IPS-20b (cell line): Measurements from ENCODE around the gene BTBD1.

Experiments
- H3K27ac ChIP-seq: one replicate; pipeline ENCODE4 v1.5.1; 2013; ENCODE audit warnings: low read length
- H3K27me3 ChIP-seq: 2 replicates; pipeline ENCODE4 v1.6.1; 2013; ENCODE audit warnings: mild to moderate bottlenecking, low read length, inconsistent platforms; ENCODE audit not compliant: insufficient read depth
- H3K36me3 ChIP-seq: 2 replicates; pipeline ENCODE4 v1.6.1; 2013; ENCODE audit warnings: low read depth, mild to moderate bottlenecking, inconsistent platforms, low read length, moderate library complexity; ENCODE audit not compliant: insufficient read depth
- H3K4me1 ChIP-seq: 2 replicates; pipeline ENCODE4 v1.6.1; 2013; ENCODE audit warnings: mild to moderate bottlenecking, control low read depth, inconsistent platforms, low read length, moderate library complexity; ENCODE audit not compliant: insufficient read depth
- H3K4me3 ChIP-seq: 2 replicates; pipeline ENCODE4 v1.5.1; 2013; ENCODE audit warnings: mild to moderate bottlenecking, low read length, inconsistent platforms
- H3K9ac ChIP-seq: 2 replicates; pipeline ENCODE4 v1.6.1; 2013; ENCODE audit warnings: low read depth, mild to moderate bottlenecking, inconsistent platforms, low read length, moderate library complexity
- H3K9me3 ChIP-seq: 2 replicates; pipeline ENCODE4 v1.6.1; 2013; ENCODE audit warnings: mild to moderate bottlenecking, low read depth, low read length, inconsistent platforms; ENCODE audit not compliant: insufficient read depth

BTBD1 gene

GRCh38 chr15:83066734-83067637, at the start of gene BTBD1:
TSS of gene BTBD1 (minus strand) at chr15:83067252. CDS start at chr15:83067151, 101 bp downstream.
- Histone ChIP-seq H3K36me3 (peaks cover 6% of the 10 kb centered on the region; the same call in 1 of the 2 replicates), H3K9me3 (peaks cover 5% of the 10 kb centered on the region; the same call in 1 of the 2 replicates), H3K9ac (peak within 1 kb of the TSS; percentile 89), H3K27me3 (no peaks in the 10 kb centered on the region), H3K27ac (peak within 1 kb of the TSS; percentile 13), H3K4me3 (peak within 1 kb of the TSS; percentile 85), H3K4me1 (peaks cover 22% of the 10 kb centered on the region; the same call in 1 of the 2 replicates)

GRCh38 chr15:83115831-83116565, 48.9 kb upstream of the BTBD1 start:
- Histone ChIP-seq H3K36me3 (no peaks in the 10 kb centered on the region), H3K4me3 (no peak overlapping the region), H3K4me1 (no peaks in the 10 kb centered on the region), H3K9me3 (no peaks in the 10 kb centered on the region; the same call in 1 of the 2 replicates), H3K27ac (no peak overlapping the region), H3K27me3 (no peaks in the 10 kb centered on the region), H3K9ac (no peak overlapping the region)

- H3K4me1 ChIP-seq, result no peaks in the 10 kb centered on the region
- H3K27me3 ChIP-seq, result peaks cover 1% of the 10 kb centered on the region
- no peak overlapping the region for H3K27ac ChIP-seq
- no peak overlapping the region for H3K9ac ChIP-seq
- H3K36me3 ChIP-seq, result no peaks in the 10 kb centered on the region
- H3K4me3 ChIP-seq, result no peak overlapping the region
- H3K9me3 ChIP-seq, result no peaks in the 10 kb centered on the region; the same call in 1 of the 2 replicates
These were observed 48.4 kb upstream of the BTBD1 start for GRCh38 chr15:83115410-83115809.

GRCh38 chr15:83114856-83115255, 47.8 kb upstream of the BTBD1 start:
- Histone ChIP-seq H3K36me3 (no peaks in the 10 kb centered on the region), H3K27ac (no peak overlapping the region), H3K9ac (no peak overlapping the region), H3K4me3 (no peak overlapping the region), H3K27me3 (peaks cover 7% of the 10 kb centered on the region), H3K4me1 (no peaks in the 10 kb centered on the region), H3K9me3 (no peaks in the 10 kb centered on the region; the same call in 1 of the 2 replicates)

GRCh38 chr15:83113881-83114674, 47.0 kb upstream of the BTBD1 start:
- H3K27ac ChIP-seq, result no peak overlapping the region
- no peaks in the 10 kb centered on the region for H3K36me3 ChIP-seq
- no peaks in the 10 kb centered on the region; the same call in 1 of the 2 replicates for H3K9me3 ChIP-seq
- H3K4me1 ChIP-seq, result no peaks in the 10 kb centered on the region
- H3K9ac ChIP-seq, result no peak overlapping the region
- H3K4me3 ChIP-seq, result no peak overlapping the region
- H3K27me3 ChIP-seq, result peaks cover 15% of the 10 kb centered on the region

GRCh38 chr15:83112956-83113299, 45.9 kb upstream of the BTBD1 start:
- no peak overlapping the region for H3K27ac ChIP-seq
- H3K27me3 ChIP-seq, result peaks cover 26% of the 10 kb centered on the region
- no peaks in the 10 kb centered on the region for H3K36me3 ChIP-seq
- no peak overlapping the region for H3K4me3 ChIP-seq
- H3K9me3 ChIP-seq, result no peaks in the 10 kb centered on the region; the same call in 1 of the 2 replicates
- no peaks in the 10 kb centered on the region; the same call in 1 of the 2 replicates for H3K4me1 ChIP-seq
- no peak overlapping the region for H3K9ac ChIP-seq

GRCh38 chr15:83112233-83112955, 45.3 kb upstream of the BTBD1 start:
- H3K4me3 ChIP-seq, result no peak overlapping the region
- no peaks in the 10 kb centered on the region; the same call in 1 of the 2 replicates for H3K4me1 ChIP-seq
- H3K27ac ChIP-seq, result no peak overlapping the region
- no peaks in the 10 kb centered on the region for H3K36me3 ChIP-seq
- no peaks in the 10 kb centered on the region; the same call in 1 of the 2 replicates for H3K9me3 ChIP-seq
- no peak overlapping the region for H3K9ac ChIP-seq
- peaks cover 31% of the 10 kb centered on the region for H3K27me3 ChIP-seq

- Histone ChIP-seq H3K36me3 (no peaks in the 10 kb centered on the region), H3K9ac (no peak overlapping the region), H3K4me1 (peaks cover 3% of the 10 kb centered on the region; the same call in 1 of the 2 replicates), H3K27me3 (peaks cover 42% of the 10 kb centered on the region), H3K27ac (no peak overlapping the region), H3K4me3 (no peak overlapping the region), H3K9me3 (no peaks in the 10 kb centered on the region; the same call in 1 of the 2 replicates)
These were observed 44.1 kb upstream of the BTBD1 start for GRCh38 chr15:83111149-83111548.

GRCh38 chr15:83110381-83110780, 43.3 kb upstream of the BTBD1 start:
- H3K9ac ChIP-seq, result no peak overlapping the region

GRCh38 chr15:83109532-83109931, 42.5 kb upstream of the BTBD1 start:
- Histone ChIP-seq H3K36me3 (no peaks in the 10 kb centered on the region), H3K9me3 (no peaks in the 10 kb centered on the region; the same call in 1 of the 2 replicates), H3K9ac (no peak overlapping the region), H3K27me3 (peaks cover 49% of the 10 kb centered on the region), H3K4me1 (peaks cover 3% of the 10 kb centered on the region; the same call in 1 of the 2 replicates), H3K4me3 (no peak overlapping the region), H3K27ac (no peak overlapping the region)

More at GRCh38 chr15:83110381-83110780, 43.3 kb upstream of the BTBD1 start:
- no peak overlapping the region for H3K27ac ChIP-seq
- no peak overlapping the region for H3K4me3 ChIP-seq
- no peaks in the 10 kb centered on the region; the same call in 1 of the 2 replicates for H3K9me3 ChIP-seq
- H3K27me3 ChIP-seq, result peaks cover 48% of the 10 kb centered on the region
- peaks cover 3% of the 10 kb centered on the region; the same call in 1 of the 2 replicates for H3K4me1 ChIP-seq
- no peaks in the 10 kb centered on the region for H3K36me3 ChIP-seq
